Common myeloid progenitor, CD34-positive (primary cell): ENCODE measurements around the gene PHF21A.

ENCODE experiments used
- CTCF ChIA-PET: fragments of 350-600 bp; sonication (Branson Sonifier 250); formaldehyde crosslinking; loops from one replicate; lab custom pipeline; 2021; ENCODE audit warnings: antibody characterized with exemption; lab: Charles Lee
- POLR2A ChIA-PET: fragments of 350-600 bp; sonication (Branson Sonifier 250); formaldehyde crosslinking; loops from one replicate; lab custom pipeline; 2021; ENCODE audit warnings: antibody characterized with exemption; lab: Charles Lee
- DNase-seq, 3 donors: peaks; one replicate each; pipeline versions ENCODE4 v3.0.0 to v3.0.0-alpha.2; 2013
- H3K27ac ChIP-seq, 2 experiments: 1 replicate in 1 of 2; 2 replicates in 1 of 2; pipeline ENCODE4 v1.7.0; 2013; ENCODE audit warnings: inconsistent platforms in 2 of 2, low read length in 2 of 2, mild to moderate bottlenecking in 2 of 2, low read depth in 1 of 2, moderate library complexity in 1 of 2; ENCODE audit not compliant: severe bottlenecking in 2 of 2, insufficient read depth in 1 of 2, poor library complexity in 1 of 2
- H3K27me3 ChIP-seq, 5 experiments: replicated peaks in 2 of 5; 1 replicate in 3 of 5; 2 replicates in 2 of 5; pipeline versions ENCODE4 v1.6.1 to v1.7.0; 2013; ENCODE audit warnings: low read length in 4 of 5, mild to moderate bottlenecking in 2 of 5, moderate library complexity in 2 of 5, inconsistent platforms in 1 of 5; ENCODE audit not compliant: insufficient read depth in 5 of 5, control insufficient read depth in 4 of 5
- H3K36me3 ChIP-seq, 4 experiments: 1 replicate in 2 of 4; 2 replicates in 2 of 4; pipeline versions ENCODE4 v1.6.1 to v1.7.0; 2013; ENCODE audit warnings: low read length in 3 of 4, control low read depth in 1 of 4, mild to moderate bottlenecking in 1 of 4; ENCODE audit not compliant: control insufficient read depth in 4 of 4, insufficient read depth in 4 of 4
- H3K4me1 ChIP-seq, 4 experiments: 1 replicate in 3 of 4; 2 replicates in 1 of 4; pipeline versions ENCODE4 v1.6.1 to v1.7.1; 2013; ENCODE audit warnings: low read length in 3 of 4, mild to moderate bottlenecking in 3 of 4, control low read depth in 1 of 4, inconsistent platforms in 1 of 4, moderate library complexity in 1 of 4; ENCODE audit not compliant: control insufficient read depth in 4 of 4, insufficient read depth in 4 of 4; ENCODE audit errors: control extremely low read depth in 1 of 4
- H3K4me3 ChIP-seq, 7 experiments: 1 replicate in 4 of 7; 2 replicates in 3 of 7; pipeline versions ENCODE4 v1.5.1 to v1.7.0; 2013; ENCODE audit warnings: mild to moderate bottlenecking in 7 of 7, low read length in 6 of 7, moderate library complexity in 6 of 7, inconsistent platforms in 2 of 7, low read depth in 2 of 7, control low read depth in 1 of 7; ENCODE audit not compliant: insufficient read depth in 4 of 7, control insufficient read depth in 1 of 7; ENCODE audit errors: extremely low read depth in 1 of 7
- H3K9me3 ChIP-seq, 5 experiments: 1 replicate in 4 of 5; 2 replicates in 1 of 5; pipeline versions ENCODE4 v1.6.1 to v1.7.1; 2013; ENCODE audit warnings: low read length in 4 of 5, mild to moderate bottlenecking in 2 of 5, inconsistent platforms in 1 of 5, low read depth in 1 of 5, moderate library complexity in 1 of 5; ENCODE audit not compliant: control insufficient read depth in 4 of 5, insufficient read depth in 2 of 5; ENCODE audit errors: control extremely low read depth in 1 of 5
- WGBS: methylation state at CpG from one replicate; pipeline ENCODE4 v1.1.5; 2013; ENCODE audit not compliant: insufficient coverage; 5-methylcytosine and 5-hydroxymethylcytosine counted together

The PHF21A gene

DNA sequence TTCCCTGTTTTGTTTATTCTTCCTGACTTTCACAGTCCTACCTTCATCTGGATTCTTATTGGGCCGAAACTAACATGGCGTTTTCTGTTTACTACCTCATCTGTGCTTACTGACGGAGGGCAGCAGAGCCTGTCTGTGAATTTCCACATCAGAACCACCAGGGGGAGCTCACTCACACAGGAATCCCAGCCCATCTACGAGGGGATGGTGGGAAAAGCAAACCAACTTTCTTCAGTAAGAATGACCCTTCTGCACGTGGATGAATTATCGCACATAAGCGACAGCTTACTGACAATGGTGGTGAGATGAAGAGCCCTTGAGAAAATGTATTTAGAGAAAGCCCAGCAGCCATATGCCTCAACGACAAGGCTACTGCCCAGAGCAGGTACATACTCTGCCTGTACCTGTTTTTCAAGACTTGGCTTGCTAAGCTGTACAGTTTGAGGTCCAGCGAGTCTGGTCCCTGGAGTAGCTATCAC, 156.3 kb downstream of the PHF21A start:
- CTCF ChIA-PET: interaction anchor here (0.8 to 4.5 kb wide), 32 partner anchors 9 to 351 kb away, joined by 3 to 40 read pairs (median 6); partner anchors contain the start of gene PEX16
- Histone ChIP-seq H3K9me3 (no peaks in the 10 kb centered on the region), H3K4me3 (no peak overlapping the region), H3K27me3 (no peaks in the 10 kb centered on the region), H3K27ac (no peak overlapping the region), H3K4me1 (peaks cover 0 to 6% (median 4%) of the 10 kb centered on the region in 4 experiments), H3K36me3 (peaks cover 21 to 56% (median 32%) of the 10 kb centered on the region in 4 experiments)
- WGBS: 54% methylated on average over 5 of the region's 9 CpGs
- peak; percentile 76 to 86 (median 80) for DNase-seq
- POLR2A ChIA-PET: no interaction called here

- ChIA-PET CTCF (interaction anchor here (4.5 kb wide), 1 partner anchor 45 kb away, joined by 40 read pairs; no protein-coding TSS in a partner anchor), POLR2A (no interaction called here)
- Histone ChIP-seq H3K27me3 (no peaks in the 10 kb centered on the region), H3K4me3 (no peak overlapping the region), H3K4me1 (peaks cover 0 to 6% (median 4%) of the 10 kb centered on the region in 4 experiments), H3K27ac (no peak overlapping the region), H3K36me3 (peaks cover 13 to 45% (median 20%) of the 10 kb centered on the region in 4 experiments), H3K9me3 (peaks cover 0 to 6% (median 0%) of the 10 kb centered on the region in 5 experiments)
- 59% methylated on average over 3 of the region's 7 CpGs for WGBS
- DNase-seq: no peak
Observed at GRCh38 chr11:45961751-45962240, 159.5 kb downstream of the PHF21A start.

GRCh38 chr11:45960387-45961095, 160.7 kb downstream of the PHF21A start:
- no CpG with 5 or more reads among the region's 4 CpGs for WGBS
- CTCF ChIA-PET: no interaction called here
- Histone ChIP-seq H3K36me3 (peaks cover 16 to 50% (median 21%) of the 10 kb centered on the region in 4 experiments), H3K27ac (no peak overlapping the region), H3K4me3 (no peak overlapping the region), H3K27me3 (no peaks in the 10 kb centered on the region), H3K4me1 (peaks cover 0 to 6% (median 4%) of the 10 kb centered on the region in 4 experiments), H3K9me3 (peaks cover 0 to 7% (median 0%) of the 10 kb centered on the region in 5 experiments)
- peak in 1 of 3 donors; percentile 6 for DNase-seq
- POLR2A ChIA-PET: no interaction called here

DNA sequence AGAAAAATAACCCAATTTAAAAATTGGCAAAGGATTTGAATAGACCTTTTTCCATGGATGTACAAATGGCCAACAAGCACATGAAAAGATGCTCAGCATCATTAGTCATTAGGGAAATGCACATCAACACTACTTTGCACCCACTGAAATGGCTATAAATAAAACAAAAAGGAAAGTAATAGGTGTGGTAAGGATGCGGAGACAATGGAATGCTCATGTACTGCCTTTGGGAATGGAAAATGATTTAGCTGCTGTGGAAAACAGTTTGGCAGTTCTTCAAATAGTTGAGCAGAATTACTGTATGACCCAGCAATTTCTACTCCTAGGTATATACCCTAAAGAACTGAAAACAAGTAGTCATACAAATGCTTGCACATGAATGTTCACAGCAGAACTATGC, 161.4 kb downstream of the PHF21A start:
- Histone ChIP-seq H3K9me3 (peaks cover 0 to 7% (median 0%) of the 10 kb centered on the region in 5 experiments), H3K4me3 (no peak overlapping the region), H3K36me3 (peaks cover 14 to 50% (median 18%) of the 10 kb centered on the region in 4 experiments), H3K27me3 (no peaks in the 10 kb centered on the region), H3K27ac (no peak overlapping the region), H3K4me1 (peaks cover 0 to 6% (median 4%) of the 10 kb centered on the region in 4 experiments)
- POLR2A ChIA-PET: no interaction called here
- WGBS: no CpG with 5 or more reads among the region's 1 CpG
- CTCF ChIA-PET: no interaction called here
- no peak for DNase-seq

DNA sequence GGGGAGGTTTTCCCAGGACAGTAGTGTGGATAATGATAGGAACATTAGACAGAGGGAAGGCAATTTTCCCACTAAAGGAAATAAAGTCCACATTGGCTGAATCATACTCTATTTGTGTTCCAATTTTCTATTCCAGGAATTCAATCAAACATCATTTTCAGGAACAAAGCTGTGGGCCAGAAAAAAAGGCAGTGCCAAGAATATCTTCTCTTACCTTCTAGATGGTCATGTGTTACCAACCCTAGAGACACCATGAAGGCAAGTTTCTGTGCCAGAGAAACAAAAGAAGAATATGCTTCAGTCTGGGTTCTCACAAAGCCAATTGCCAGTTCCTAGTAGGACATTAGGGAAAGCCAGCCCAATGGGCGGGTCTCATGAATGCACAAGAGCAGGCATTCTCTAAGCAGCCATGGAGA, 171.3 kb downstream of the PHF21A start:
- POLR2A ChIA-PET: interaction anchor here (0.5 kb wide), 1 partner anchor 20 kb away, joined by 3 read pairs; no protein-coding TSS in a partner anchor
- no peak overlapping the region for H3K27ac ChIP-seq
- WGBS: 89% methylated on average over 1 of the region's 1 CpG
- H3K27me3 ChIP-seq: no peaks in the 10 kb centered on the region
- CTCF ChIA-PET: no interaction called here
- no peak overlapping the region for H3K4me3 ChIP-seq
- H3K4me1 ChIP-seq: no peaks in the 10 kb centered on the region
- peaks cover 34 to 67% (median 50%) of the 10 kb centered on the region in 4 experiments for H3K36me3 ChIP-seq
- no peak for DNase-seq
- no peaks in the 10 kb centered on the region for H3K9me3 ChIP-seq

DNA sequence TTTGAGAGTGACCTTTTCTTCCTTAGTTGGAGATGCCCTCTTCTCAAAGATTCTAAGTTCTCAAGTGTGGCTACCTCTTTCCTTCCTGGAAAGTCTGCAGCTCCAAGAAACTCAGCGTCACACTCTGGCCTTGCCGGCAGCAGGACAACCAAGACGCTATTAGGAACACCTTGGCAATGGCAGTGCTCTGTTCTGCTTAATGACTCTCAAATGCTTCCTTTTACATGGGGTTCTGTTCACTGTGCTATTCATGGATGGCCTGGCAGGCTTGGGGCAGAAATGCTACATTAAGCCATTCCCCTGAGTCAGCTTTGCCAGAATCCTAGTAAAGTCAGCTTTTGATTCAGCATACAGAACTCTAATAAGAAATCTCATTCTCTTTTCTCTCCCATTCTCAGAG, 172.9 kb downstream of the PHF21A start:
- POLR2A ChIA-PET: no interaction called here
- H3K27ac ChIP-seq: no peak overlapping the region
- H3K27me3 ChIP-seq: no peaks in the 10 kb centered on the region
- no peaks in the 10 kb centered on the region for H3K9me3 ChIP-seq
- H3K4me3 ChIP-seq: no peak overlapping the region
- peaks cover 34 to 79% (median 54%) of the 10 kb centered on the region in 4 experiments for H3K36me3 ChIP-seq
- CTCF ChIA-PET: interaction anchor here (1.2 to 1.6 kb wide), 2 partner anchors 17 to 32 kb away, joined by 3 to 6 read pairs; no protein-coding TSS in a partner anchor
- no peak for DNase-seq
- H3K4me1 ChIP-seq: no peaks in the 10 kb centered on the region
- WGBS: 100% methylated on average over 3 of the region's 3 CpGs

GRCh38 chr11:45947885-45948284, 173.4 kb downstream of the PHF21A start:
- 100% methylated on average over 1 of the region's 1 CpG for WGBS
- no peaks in the 10 kb centered on the region for H3K9me3 ChIP-seq
- ChIA-PET POLR2A (no interaction called here), CTCF (interaction anchor here (1.2 to 1.6 kb wide), 2 partner anchors 18 to 33 kb away, joined by 3 to 6 read pairs; no protein-coding TSS in a partner anchor)
- no peak overlapping the region for H3K4me3 ChIP-seq
- H3K27ac ChIP-seq: no peak overlapping the region
- no peaks in the 10 kb centered on the region for H3K4me1 ChIP-seq
- no peak for DNase-seq
- peaks cover 35 to 74% (median 53%) of the 10 kb centered on the region in 4 experiments for H3K36me3 ChIP-seq
- no peaks in the 10 kb centered on the region for H3K27me3 ChIP-seq
